ENCODE data around the gene MYCBP2.
A peak's percentile ranks its signal among the peaks of the same experiment; 100 is the strongest.
"Not testable (repeated sequence)": the region's sequence is repeated elsewhere in the genome, so short reads cannot be mapped to it uniquely, and the experiment has no call there.

MYCBP2 gene

DNA sequence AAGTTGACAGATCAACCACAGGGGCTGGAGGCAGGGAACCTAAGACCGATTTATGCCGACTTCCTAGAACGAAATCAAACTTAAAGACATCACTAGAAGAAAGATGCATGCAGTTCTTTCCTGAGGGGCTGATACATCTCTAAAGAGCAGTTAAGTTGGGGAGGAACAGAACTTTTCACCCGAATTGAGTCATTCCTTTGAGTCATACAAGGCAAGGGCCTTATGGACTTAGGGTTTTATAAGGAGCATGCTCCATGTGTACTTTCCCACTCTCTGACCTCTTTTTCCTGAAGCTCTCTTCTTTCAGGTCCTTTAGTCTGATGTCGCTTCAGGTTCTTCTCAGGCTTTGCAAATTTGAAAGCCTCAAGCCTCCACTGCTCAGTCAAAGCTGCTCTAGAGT lies 292.0 kb downstream of the MYCBP2 start:
- no peak for DNase-seq (ENCODE audit: low read depth in 3 of 3, low spot score in 1 of 3)

DNA sequence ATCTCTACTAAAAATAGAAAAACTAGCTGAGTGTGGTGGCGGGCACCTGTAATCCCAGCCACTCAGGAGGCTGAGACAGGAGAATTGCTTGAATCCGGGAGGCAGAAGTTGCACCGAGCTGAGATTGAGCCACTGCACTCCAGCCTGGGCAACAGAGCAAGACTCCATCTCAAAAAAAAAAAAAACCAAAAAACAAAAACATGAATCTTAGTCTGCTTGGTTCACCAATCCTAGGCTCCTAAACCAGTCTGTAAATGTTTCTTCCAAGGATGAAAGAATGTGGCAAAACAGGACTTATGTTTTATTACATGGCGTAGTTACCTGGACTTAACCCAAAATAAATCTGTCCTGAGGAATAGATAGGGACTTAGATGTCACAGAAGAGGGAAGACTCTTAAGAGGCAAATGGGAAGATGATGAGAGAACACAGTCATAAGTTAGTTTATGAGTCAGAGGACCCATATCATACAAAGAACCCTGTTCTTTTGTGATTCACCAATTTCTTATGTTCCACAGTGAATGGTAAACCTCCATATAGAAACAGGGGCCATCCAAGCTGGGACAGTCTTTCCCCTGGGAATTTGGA lies 293.1 kb downstream of the MYCBP2 start:
- no peak for DNase-seq (ENCODE audit: low read depth in 3 of 3, low spot score in 1 of 3)

DNA sequence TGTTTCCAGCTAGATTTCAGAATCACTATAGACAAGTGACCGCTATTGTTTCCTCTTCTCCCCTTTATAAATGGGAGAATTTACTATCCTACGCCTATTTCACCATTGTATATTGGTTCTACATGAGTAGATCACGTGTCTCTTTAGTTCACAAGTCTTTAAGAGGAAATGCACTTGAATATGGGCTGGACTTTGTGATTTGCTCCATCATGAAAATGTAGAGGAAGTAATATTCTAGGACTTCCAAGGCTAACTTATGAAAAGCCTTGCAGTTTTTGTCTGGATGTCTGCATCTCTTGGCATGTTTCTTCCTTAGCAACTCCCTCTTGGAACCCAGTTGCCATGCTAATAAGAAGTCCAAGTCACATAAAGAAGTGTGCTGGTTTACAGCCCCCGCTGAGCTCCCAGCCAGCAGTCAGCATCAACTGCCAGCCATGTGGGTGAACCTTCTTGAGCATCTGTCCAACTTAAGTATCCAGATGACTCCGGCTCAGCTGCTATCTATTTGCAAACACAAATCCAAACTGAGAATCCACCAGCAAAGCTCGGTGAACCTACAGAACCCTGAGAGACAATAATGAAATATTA lies 295.1 kb downstream of the MYCBP2 start:
- DNase-seq (ENCODE audit: low read depth in 3 of 3, low spot score in 1 of 3), result no peak

DNA sequence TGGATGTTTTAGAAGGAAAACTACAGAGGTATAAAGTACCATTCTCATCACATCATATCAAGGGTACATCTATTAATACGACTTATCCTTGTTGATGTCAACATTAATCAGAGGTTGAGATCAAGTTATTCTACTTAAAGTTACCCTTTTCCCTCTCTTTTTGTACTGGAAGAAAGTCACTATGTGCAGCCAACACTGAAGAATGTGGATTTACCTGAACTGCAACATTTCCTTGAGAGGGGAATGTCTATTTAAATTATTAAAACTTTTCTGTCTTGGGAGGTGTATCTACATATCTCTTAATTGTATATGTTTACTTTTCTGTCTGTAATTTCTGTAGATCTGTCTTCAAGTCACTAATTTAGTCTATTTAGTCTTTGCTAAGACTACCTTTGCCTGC lies 297.5 kb downstream of the MYCBP2 start:
- DNase-seq (ENCODE audit: low read depth in 3 of 3, low spot score in 1 of 3), result no peak

DNA sequence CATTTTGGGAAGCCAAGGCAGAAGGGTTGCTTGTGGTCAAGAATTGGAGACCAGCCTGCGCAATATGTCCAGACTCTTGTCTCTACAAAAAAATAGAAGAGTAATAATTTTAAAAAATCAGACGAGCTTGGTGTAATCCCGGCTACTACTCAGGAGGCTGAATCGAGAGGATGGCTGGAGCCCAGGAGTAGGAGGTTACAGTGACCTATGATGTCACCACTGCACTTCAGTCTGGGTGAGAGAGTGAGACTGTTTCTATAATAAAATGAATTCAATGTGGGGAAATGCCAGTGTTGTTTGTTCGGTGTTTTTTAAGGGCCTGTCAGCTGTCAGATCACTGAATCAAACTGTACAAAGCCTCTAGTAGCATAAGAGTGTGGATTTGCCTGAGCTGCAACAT lies 298.7 kb downstream of the MYCBP2 start:
- no peak for DNase-seq (ENCODE audit: low read depth in 3 of 3, low spot score in 1 of 3)

DNA sequence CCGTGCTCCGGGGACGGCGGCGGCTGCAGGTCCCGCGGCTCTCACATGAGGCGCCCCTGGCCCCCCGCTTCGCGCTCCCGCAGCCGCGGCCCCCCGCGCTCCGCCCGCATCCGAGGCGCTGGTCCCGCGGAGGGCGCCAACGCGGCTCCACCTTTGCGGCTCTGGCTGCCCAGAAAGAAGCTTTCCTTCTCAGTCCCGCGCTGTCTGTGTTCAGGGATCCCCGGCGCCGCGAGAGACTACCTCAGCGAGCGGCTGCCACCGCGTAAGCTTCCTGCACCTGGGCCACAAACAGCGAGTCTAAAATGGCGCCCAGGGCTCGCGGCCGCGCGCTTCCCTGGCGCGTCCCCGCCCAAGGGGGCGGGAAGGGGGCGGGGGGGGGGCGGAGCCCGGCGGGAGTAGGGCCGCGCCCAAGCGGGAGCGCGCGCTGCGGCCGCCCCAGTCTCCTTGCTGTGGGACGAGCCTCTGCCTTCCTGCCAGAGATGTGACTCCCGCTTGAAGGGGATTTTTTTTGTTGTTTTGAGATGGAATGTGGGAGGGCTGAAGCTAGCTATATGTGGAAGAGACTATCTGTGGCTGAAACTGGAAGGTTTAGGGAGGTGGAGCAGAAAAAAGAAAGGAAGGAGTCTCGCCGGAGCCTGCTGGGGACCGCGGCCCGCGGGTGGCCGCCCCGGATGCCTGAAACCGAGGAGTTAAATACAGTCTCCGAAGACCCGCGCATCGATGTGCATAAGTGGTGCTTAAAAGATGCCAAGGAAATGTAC lies 299.9 kb downstream of the MYCBP2 start, which contains the start of gene FBXL3:
Gene FBXL3, minus strand, starts transcription at position 299 of the 761 bp plus-strand sequence. CDS start 5,299 bp downstream, outside the sequence.
- DNase-seq (ENCODE audit: low read depth in 3 of 3, low spot score in 1 of 3), result peak; percentile 54 to 72 (median 72)

GRCh38 chr13:77026255-77026860 lies 300.5 kb downstream of the MYCBP2 start:
- DNase-seq (ENCODE audit: low read depth in 3 of 3, low spot score in 1 of 3), result peak; percentile 40 to 50 (median 42)

GRCh38 chr13:77022341-77022740 lies 304.6 kb downstream of the MYCBP2 start:
- no peak for DNase-seq (ENCODE audit: low read depth in 3 of 3, low spot score in 1 of 3)

GRCh38 chr13:77019756-77020155 lies 307.1 kb downstream of the MYCBP2 start:
- DNase-seq (ENCODE audit: low read depth in 3 of 3, low spot score in 1 of 3), result no peak

GRCh38 chr13:77016888-77017623 lies 309.8 kb downstream of the MYCBP2 start:
- DNase-seq (ENCODE audit: low read depth in 3 of 3, low spot score in 1 of 3), result no peak

DNA sequence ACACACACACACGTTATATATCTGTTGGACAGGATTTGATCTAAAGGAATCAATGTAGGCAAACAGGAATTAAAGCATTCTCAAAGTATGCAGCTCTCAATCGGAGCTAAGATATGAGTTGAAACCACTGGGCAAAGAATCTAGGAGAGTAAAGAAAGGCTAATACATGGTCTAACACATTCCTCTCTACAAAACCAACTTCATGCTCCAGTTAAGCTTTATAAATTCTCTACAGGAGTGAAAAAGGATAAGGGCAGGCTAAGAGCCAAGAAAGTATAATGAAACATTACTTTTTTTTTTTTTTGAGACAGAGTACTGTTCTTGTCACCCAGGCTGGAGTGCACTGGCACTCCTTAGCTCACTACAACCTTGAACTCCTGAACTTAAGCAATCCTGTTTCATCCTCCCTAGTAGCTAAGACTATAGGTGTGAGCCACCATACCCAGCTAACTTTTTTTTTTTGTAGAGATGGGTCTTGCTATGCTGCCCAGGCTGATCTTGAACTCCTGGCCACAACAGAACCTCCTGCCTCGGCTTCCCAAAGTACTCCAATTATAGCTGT lies 310.6 kb downstream of the MYCBP2 start:
- no peak for DNase-seq (ENCODE audit: low read depth in 3 of 3, low spot score in 1 of 3)

DNA sequence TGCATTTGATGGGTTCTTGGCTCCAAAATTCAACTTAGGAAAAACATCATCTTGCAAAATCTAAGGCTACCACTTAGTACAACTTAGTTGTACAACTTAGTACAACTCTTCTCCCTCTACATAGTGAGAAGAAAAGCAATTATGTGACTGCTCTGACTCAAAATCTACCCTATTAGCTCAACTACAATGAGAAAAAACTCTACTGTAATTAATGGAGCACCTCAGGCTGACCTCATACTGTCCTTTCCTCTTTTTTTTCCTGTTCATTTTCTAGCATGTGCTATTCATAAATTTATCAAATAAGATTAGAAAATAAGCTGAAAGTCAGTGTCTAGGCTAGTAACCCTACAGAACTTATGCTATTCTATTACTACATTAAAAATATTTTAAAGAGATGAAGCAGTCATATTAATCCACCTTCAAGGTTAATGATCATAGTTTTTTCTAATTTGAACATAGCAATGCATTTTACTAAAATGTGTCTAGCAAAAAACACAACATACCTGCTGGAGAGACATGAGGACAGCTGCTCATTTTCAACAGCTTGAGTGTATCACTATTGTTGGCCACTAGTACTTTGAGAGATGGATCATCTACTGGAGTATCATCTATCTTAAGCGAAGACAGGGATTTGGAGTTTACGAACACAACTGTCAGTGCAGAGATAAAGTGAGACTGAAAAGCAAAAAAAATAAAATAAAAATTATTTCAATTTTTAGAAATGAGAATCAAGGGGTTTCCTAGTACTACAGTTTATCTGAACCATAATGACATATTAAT lies 311.8 kb downstream of the MYCBP2 start:
- no peak for DNase-seq (ENCODE audit: low read depth in 3 of 3, low spot score in 1 of 3)

DNA sequence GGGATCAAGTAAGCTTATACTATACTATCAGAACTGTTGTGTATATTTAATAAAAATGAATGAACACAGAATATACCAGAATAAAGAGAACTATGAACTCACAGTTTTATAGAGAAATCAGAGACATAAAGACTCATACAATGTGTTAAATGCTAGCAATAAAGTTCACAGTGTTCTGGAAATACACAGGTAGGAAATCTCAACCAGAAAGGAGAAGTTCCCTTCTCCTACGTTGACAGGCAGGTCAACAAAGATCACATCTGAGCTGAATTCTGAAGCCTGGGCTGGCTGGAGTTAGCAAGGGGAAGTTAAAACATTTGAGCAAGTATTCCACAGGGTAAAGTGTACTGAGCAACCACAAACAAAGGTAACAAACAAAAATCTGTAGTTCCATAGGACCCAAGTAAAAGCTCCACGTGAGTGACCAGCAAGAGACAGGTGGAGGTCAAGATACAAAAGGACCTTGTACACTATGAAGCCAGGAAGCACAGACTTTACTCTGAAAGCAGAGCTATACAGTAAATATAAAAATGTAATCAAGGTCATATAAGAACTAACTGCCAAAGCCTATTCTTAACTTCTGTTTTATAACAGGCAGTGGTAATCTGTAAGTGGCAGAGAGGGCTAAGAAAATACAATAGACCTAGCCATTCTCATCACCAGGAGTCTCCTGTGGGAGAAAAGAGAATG lies 312.9 kb downstream of the MYCBP2 start:
- no peak for DNase-seq (ENCODE audit: low read depth in 3 of 3, low spot score in 1 of 3)

GRCh38 chr13:77009719-77010118 lies 317.2 kb downstream of the MYCBP2 start:
- DNase-seq (ENCODE audit: low read depth in 3 of 3, low spot score in 1 of 3), result not testable (repeated sequence)

- DNase-seq (ENCODE audit: low read depth in 3 of 3, low spot score in 1 of 3), result no peak
These were observed 317.9 kb downstream of the MYCBP2 start for GRCh38 chr13:77009011-77009410.

GRCh38 chr13:77008337-77008736 lies 318.6 kb downstream of the MYCBP2 start:
- not testable (repeated sequence) for DNase-seq (ENCODE audit: low read depth in 3 of 3, low spot score in 1 of 3)

GRCh38 chr13:77002590-77003190 lies 324.2 kb downstream of the MYCBP2 start:
- DNase-seq (ENCODE audit: low read depth in 3 of 3, low spot score in 1 of 3), result no peak

DNA sequence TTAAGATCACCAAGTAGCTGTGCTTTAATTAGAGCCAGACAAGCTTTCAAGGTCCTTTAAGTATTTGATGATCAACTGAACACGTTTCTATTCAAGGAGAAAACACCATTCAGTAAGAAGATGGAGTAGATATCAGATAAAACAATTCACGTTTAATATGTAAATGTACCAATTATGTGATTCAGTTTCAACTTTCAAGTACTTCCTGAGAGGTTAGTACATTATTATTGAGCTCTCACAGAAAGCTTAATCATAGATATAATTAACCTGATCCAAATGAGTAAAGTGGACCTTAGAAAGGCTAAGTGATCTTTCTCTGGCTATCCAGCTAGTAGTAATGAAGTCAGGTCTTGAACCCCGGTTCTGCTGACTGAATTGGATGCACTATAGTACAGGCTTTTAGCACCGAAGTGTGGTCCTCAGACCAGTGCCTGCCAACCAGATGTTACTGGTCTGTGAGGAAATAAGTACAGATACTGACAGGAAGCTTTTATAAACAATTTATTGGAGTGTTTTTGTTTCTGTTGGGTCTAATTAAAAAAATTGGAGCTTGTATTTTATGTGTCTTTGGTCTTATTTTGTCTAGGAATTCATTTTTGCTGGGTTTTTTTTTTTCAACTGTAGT lies 324.8 kb downstream of the MYCBP2 start:
- DNase-seq (ENCODE audit: low read depth in 3 of 3, low spot score in 1 of 3), result no peak

DNA sequence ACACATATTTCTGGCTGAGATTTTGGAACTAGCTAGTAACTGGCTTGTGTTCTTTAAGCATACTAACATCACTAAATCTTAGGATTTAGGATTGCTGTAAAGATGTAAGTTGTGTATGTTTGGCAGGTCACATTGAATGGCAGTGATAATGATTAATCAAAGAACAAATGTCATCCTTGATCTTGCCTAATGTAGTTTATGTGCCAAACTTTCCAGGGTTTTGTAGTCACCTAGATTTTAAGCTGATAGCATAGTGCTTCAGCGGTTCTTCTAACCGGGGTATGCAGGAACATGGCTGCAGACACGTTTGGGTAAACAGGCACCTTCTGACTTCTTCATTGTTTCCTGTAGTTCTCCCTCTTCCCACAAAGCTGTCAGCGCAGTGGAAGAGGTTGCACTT lies 325.4 kb downstream of the MYCBP2 start:
- DNase-seq (ENCODE audit: low read depth in 3 of 3, low spot score in 1 of 3), result no peak

All from stimulated activated CD4-positive, alpha-beta T cell treated with anti-CD3 and anti-CD28 coated beads, TNF-alpha, amount 100 ng/mL, for 1 hour (primary cell).